Head of caudate nucleus (tissue), 42 donors: ENCODE measurements around the gene SORT1.
A peak's percentile ranks its signal among the peaks of the same experiment; 100 is the strongest.
"Not testable (repeated sequence)": the region's sequence is repeated elsewhere in the genome, so short reads cannot be mapped to it uniquely, and the experiment has no call there.

Source experiments
- DNase-seq, 42 donors: peaks; one replicate each; pipeline versions ENCODE4 v3.0.0 to v3.0.0-alpha.2; 2020 to 2021; ENCODE audit warnings: mixed read lengths in 7 of 42
- intact Hi-C: fragments of 100-400 bp; cut with DNase I; formaldehyde crosslinking; loops from one replicate; pipeline ENCODE4 v1.15.0; 2022

SORT1 gene

DNA sequence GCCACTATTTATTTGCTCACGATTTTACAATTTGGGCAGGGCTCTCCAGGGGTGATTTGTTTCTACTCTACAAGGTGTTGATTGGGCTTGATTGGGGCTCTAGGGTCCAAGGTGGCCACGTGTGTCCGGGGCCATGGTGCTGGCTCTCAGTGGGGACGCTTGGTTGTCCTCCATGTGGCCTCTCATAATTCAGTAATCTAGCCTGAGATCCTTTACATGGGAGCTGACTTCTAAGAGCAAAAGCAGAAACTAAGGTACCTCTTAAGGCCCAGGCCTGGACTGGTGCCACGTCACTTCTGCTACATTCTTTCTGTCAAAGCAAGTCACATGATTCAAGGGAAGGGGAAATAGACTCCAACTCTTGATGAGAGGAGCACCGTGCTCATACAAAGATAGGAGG lies 106.7 kb downstream of the SORT1 start:
- intact Hi-C loops, result no loop called here
- DNase-seq, result peak in 2 of 42 donors; percentile 58 to 64

DNA sequence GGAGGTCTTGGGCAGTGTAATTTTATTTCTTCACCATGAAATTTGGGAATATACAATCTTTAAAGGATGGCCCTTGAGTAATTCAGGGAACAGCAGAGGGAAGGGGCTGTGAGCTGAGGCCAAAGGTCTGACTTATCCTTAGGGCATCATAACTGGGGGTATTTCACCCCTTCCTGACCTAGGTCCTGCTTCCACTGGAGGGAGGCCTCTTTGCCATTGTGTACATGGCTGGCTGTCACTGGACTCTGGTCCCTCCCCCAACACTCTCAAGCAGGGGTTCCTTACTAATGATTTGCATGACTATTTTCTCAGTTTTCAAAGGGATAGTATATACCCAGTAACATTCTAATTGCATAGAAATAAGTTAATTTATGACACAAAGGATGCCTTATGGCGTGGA lies 107.6 kb downstream of the SORT1 start:
- DNase-seq, result no peak
- intact Hi-C loops, result no loop called here

DNA sequence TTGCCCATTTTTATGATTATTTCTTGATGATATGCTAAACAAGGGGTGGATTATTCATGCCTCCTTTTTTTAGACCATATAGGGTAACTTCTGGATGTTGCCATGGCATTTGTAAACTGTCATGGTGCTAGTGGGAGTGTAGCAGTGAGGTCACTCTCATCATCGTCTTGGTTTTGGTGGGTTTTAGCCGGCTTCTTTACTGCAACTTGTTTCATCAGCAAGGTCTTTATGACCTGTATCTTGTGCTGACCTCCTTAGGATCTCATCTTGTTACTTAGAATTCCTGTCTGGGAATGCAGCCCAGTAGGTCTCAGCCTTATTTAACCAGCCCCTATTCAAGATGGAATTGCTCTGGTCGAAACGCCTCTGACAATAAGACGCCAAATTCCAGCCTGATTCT lies 111.0 kb downstream of the SORT1 start:
- intact Hi-C loops, DNase-seq: not testable (repeated sequence)

DNA sequence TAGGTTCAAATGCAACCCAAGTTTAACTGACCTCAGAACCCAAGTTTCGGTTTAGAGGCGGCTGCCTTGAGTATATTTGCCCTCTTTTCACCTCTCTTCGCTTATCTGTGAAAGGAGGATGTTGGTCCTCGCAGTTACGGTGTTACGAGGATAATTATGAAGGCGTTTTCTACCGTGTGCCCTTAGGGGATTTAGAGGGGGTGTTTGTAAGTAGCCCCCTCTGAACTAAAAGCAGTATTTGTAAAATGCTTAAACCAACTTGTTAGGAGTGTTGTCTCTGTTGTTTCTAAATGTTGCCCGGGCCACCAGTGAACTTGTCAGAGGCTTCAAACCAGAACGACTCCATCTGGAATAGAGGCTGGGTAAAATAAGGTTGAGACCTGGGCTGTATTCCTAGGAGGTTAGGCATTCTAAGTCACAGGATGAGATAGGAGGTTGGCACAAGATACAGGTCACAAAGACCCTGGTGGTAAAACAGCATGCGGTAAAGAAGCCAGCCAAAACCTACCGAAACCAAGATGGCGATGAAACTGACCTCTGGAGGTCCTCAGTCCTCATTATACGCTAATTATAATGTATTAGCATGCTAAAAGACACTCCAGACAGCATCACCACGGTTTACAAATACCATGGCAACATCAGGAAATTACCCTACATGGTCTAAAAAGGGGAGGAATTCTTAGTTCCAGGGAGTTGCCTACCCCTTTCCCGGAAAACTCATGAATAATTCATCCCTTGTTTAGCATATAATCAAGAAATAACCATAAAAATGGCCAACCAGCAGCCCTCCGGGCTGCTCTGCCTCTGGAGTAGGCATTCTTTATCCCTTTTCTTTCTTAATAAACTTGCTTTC lies 113.7 kb downstream of the SORT1 start:
- peak in 1 of 42 donors; percentile 44 for DNase-seq
- intact Hi-C loops, result loop anchor here (5.0 kb wide), 1 partner anchor 113 kb away; the partner anchor contains the start of gene SORT1

DNA sequence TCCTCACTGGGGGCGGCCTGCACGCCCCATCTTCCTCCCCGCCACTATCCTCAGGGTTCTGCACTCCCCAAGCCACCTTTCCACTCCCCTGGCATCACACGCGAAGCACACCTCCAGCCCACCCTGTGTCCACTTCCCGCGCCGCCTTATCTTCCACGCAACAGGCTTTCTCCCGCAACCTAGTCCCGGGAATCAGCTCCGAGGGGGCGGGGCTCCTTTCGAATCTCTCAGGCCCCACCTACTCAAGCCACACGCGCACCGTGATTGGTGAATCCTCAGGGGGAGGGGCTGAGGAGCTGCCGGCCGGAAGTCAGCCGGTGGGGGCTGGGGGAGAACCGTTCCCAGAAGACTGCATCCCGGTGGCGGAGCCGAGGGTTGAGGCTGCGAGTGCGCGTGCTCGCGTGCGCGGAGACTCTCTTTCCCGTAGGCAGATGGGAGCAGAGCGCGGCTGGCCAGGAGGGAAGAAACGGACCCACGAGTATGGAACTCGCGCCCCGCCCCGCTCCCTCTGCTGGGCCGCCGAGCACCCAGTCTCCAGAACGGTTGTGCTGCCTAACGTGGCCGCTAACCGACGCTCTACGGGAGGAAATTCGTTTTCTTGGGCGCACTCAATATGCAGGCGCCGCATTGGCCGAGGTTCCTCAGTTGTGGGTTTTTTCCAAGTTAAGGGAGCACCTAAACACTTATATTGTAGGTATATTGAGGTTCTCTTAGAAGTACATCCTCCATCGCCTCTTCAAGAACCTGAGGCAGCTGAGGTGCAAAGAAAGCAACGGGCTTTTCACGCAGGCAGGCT lies 114.6 kb downstream of the SORT1 start, which contains the start of gene PSRC1:
PSRC1 (minus strand) TSS at position 194 of the 796 bp plus-strand sequence.
- DNase-seq, result peak; percentile 97 to 100 (median 99)
- intact Hi-C loops, result loop anchor here (5.0 kb wide), 1 partner anchor 114 kb away; the partner anchor contains the start of gene SORT1

DNA sequence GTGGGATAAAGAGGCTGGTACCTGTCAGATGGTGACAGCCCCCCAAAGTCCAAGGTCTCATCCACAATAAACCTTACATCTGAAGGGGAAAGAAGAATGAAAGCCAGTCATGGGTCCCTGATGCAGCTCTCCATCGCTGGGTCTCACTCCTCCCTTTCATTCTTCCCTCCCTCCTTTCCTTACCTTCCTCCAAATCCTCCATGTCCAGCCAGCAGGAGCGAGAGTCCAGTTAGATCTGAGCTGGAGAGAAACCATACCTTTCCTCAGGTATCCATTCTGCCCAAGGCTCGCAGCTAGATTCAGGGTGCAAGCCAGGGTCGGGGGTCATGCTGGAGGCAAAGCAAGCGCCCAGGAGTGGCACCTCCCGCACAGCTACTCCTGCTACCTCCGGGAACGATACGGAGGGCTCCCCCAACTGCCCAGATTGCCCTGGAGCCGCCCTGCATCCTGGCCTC lies 115.2 kb downstream of the SORT1 start:
- no peak for DNase-seq
- intact Hi-C loops, result loop anchor here (5.0 kb wide), 1 partner anchor 115 kb away; the partner anchor contains the start of gene SORT1

DNA sequence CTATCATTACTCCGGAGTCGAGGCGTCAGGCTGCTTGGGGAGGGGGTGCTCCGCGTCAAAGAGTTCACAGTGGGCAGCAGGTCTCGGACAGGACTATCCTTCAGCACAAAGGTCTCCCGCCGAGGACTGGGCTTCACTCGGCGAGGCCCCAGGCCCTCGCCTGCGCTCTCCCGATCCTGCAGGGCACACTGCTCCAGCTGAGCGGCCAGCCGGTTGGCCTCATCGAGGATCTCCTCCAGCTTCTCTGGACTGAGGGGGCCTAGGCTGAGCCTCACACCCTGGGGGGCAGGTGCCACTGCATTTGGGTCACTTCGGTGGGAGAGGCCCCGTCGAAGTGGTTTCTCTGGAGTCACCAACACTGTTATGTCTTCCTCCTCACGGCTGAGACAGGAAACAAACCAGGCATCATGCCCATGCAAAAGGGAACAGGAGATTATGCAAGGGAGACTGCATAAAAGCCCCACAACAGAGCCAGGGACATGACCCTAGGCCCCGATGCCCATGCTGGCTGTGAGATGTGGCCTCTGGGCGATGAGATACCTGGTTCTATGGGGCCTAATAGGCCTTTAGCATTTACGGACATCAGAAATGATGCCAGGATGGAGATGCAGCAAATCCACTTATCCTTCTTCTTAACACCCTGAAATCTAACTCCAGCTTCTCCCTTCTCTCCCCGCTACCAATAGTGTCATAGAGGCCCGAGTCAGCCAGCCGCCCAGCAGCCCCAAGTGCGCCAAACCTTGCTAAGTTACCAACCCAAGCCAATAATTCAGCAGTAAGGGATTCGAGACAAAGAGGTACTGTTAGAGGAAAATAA lies 115.8 kb downstream of the SORT1 start:
- intact Hi-C loops, result loop anchor here (5.0 kb wide), 1 partner anchor 115 kb away; the partner anchor contains the start of gene SORT1
- peak in 9 of 42 donors; percentile 45 to 68 (median 55) for DNase-seq

DNA sequence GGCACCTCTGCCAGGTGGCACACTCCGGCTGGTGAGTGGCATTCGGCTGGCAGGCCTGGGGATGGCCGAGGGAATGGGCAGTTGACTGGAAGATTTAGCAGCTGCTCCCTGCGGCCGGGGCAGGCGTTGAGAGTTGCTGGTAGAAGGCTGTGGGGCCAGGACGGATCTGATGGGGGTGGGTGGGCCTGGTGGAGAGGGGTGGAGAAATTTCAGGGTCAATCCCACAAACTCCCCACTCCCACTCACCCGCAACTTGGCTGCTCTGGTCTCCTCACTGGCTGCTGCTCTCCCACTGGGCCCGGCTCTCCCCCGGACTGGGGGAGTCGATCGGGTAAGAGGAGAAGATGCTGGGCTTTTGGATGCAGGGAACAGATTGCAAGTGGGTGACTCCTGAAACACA lies 116.9 kb downstream of the SORT1 start:
- intact Hi-C loops, result loop anchor here (5.0 kb wide), 1 partner anchor 116 kb away; the partner anchor contains the start of gene SORT1
- peak in 1 of 42 donors; percentile 49 for DNase-seq

DNA sequence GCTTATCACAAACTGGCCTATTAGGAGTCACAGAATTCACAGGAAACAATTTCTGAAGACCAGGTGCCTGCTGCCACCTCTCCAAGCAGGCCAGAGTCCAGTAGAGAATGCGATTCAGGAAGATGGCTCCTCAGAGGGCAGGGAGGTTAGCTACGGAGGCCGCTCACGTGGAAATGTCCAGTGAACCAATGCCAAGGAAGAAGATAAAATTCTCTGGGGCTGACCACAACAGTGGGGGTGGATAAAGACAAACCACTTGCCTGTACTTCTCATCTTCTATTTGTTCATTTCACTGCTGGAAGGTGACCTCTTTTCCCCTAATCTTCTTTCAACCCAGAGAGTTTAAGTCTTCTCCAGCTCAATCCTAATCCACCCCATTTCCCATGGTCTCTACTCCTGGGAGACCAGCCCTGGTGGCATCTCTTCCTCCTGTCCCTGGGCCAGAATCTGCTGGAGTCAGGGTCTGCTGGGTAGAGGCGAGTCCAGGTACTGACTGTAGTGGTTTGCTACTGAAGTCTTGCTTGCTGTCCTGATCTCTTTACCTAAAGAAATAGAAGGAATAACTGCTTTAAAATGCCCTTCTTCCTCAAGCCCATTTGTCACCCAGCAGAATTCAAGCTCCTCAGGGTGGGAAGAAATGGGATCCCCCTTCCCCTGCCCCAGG lies 118.0 kb downstream of the SORT1 start:
- no peak for DNase-seq
- intact Hi-C loops, result loop anchor here (5.0 to 10.0 kb wide), 3 partner anchors 33 to 255 kb away; partner anchors contain the start of genes GPR61 and SORT1

DNA sequence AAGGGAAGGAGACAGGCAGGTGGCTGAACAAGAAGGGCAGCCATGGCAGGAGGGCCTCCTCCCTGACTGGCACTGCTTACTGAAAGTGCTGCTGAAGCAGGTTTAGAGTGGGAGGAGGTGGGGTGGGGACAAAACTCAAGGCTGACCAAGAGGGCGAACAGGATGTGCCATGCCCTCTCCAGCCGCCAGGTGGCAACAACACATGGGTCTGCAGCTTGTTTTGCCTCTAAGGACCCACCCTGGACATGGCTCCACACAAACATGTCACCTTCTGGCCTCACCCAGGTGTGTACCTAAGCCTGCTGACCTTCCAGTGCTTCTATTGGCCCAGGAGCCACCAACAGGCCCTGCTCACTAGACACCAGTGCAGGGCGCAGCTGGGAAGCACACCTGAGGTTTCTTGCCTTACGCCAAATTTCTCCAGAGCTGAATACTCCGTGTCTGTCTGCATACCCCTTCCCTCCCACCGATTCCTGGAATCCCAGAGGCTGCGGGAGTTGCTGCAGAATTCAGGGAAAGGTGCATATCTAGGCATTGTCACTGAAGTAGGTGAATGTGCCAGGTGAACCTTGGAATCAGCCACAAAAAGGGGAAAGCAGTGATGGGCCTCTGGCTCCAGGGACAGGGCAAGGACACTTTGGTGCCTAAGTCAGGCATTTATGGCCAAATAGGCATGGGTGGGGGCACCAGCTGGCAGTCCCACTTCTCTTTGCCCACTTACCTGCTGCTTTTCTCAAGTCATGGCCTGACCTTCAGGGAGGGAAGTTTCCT lies 120.1 kb downstream of the SORT1 start:
- DNase-seq, result peak in 41 of 42 donors; percentile 66 to 95 (median 87)
- intact Hi-C loops, result loop anchor here (5.0 to 10.0 kb wide), 2 partner anchors 35 to 257 kb away; partner anchors contain the start of gene GPR61

DNA sequence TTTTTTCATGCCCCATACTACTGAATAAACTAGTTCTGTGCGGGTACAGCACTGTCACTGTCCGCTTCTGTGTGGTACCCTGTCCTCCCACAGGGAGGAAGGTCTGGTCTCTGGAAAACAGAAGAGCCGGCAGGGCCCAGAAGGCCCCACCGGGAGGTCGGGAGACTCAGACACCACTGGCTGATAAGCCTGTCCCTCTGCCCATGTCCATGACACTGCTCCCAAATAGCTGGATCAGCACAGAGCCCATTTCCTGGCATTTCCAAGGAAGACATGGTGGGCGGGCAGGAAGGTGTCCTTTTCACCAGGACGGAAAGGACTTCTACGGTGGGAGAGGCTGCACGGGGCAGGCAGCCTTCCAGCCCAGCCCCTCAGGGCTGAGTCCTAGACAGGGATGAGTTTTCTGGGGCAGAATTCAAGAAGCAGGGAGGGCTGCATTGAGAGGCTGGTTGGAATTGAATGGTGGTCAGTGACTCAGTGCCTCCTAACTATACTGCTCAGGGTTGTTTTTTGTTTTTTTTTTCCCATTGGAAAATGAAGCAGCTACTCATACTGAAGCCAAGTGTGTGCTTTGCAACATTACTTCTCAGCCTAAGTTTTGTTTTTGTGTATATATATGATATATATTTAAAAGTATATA lies 121.9 kb downstream of the SORT1 start:
- no peak for DNase-seq

DNA sequence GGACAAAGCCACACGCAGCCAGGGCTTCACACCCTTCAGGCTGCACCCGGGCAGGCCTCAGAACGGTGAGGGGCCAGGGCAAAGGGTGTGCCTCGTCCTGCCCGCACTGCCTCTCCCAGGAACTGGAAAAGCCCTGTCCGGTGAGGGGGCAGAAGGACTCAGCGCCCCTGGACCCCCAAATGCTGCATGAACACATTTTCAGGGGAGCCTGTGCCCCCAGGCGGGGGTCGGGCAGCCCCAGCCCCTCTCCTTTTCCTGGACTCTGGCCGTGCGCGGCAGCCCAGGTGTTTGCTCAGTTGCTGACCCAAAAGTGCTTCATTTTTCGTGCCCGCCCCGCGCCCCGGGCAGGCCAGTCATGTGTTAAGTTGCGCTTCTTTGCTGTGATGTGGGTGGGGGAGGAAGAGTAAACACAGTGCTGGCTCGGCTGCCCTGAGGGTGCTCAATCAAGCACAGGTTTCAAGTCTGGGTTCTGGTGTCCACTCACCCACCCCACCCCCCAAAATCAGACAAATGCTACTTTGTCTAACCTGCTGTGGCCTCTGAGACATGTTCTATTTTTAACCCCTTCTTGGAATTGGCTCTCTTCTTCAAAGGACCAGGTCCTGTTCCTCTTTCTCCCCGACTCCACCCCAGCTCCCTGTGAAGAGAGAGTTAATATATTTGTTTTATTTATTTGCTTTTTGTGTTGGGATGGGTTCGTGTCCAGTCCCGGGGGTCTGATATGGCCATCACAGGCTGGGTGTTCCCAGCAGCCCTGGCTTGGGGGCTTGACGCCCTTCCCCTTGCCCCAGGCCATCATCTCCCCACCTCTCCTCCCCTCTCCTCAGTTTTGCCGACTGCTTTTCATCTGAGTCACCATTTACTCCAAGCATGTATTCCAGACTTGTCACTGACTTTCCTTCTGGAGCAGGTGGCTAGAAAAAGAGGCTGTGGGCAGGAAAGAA lies 122.9 kb downstream of the SORT1 start:
- intact Hi-C loops, result loop anchor here (5.0 to 10.0 kb wide), 2 partner anchors 37 to 260 kb away; partner anchors contain the start of gene GPR61
- DNase-seq, result peak in 4 of 42 donors; percentile 27 to 60 (median 49)

More for the DNA sequence above, 121.9 kb downstream of the SORT1 start:
- intact Hi-C loops, result loop anchor here (5.0 to 10.0 kb wide), 2 partner anchors 36 to 259 kb away; partner anchors contain the start of gene GPR61

DNA sequence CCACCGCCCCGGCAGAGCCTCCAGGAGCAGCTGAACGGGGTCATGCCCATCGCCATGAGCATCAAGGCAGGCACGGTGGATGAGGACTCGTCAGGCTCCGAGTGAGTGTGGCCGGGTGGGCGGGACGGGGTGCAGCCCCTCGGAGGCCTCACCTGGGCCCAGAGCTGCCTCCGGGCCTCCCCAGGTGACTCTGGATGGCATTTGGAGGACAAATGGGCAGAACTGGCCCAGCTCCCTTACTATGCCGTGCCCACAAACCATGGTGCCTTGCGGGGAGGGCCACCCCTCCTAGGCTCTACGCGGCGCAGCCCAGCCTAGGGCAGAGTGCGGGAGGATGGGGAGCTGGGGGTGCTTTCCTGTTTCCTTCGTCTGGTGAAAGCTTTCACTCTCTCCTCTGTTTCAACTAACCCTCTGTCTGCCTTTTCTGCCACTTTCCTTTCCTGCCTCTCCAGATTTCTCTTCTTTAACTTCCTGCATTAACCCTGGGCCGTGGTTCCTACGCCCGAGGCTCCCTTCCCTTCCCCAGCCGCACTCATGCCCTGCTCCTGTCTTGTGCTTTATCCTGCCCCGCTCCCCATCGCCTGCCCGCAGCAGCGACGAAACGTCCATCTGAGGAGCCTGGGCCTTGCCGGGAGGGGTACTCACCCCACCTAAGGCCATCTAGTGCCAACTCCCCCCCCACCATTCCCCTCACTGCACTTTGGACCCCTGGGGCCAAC lies 124.0 kb downstream of the SORT1 start:
- DNase-seq, result no peak
- intact Hi-C loops, result loop anchor here (10.0 kb wide), 1 partner anchor 261 kb away; the partner anchor contains the start of gene GPR61

DNA sequence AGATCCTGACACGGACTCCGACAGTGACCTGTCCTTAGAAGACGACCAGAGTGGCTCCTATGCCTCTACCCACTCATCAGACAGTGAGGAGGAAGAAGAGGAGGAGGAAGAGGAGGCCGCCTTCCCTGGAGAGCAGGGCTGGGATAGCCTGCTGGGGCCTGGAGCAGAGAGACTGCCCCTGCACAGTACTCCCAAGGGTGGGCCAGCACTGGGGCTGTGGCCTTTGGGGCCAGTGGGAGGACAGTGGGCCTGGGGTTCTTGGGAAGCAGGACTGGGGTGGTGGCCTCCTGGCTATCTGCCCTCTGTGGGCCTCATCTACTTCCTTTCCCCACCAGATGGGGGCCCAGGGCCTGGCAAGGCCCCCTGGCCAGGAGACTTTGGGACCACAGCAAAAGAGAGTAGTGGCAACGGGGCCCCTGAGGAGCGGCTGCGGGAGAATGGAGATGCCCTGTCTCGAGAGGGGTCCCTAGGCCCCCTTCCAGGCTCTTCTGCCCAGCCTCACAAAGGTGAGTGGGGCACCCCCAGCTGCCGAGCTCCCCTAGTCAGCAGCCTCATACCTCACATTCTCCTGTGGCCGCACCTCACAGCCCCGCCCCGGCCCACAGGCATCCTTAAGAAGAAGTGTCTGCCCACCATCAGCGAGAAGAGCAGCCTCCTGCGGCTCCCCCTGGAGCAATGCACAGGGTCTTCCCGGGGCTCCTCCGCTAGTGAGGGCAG lies 124.7 kb downstream of the SORT1 start:
- DNase-seq, result no peak
- intact Hi-C loops, result loop anchor here (10.0 kb wide), 1 partner anchor 262 kb away; the partner anchor contains the start of gene GPR61
